NK-92 treated with Interleukin-12 subunit alpha and Interleukin-12 subunit beta, amount 100 ng/mL, for 24 hours (cell line): ENCODE results near the gene SLC10A3.
"Not testable (repeated sequence)": the region's sequence is repeated elsewhere in the genome, so short reads cannot be mapped to it uniquely, and the experiment has no call there.

ENCODE experiments used
- DNase-seq: peaks from one replicate; lab custom pipeline; 2025; lab: John Stamatoyannopoulos, UW

The SLC10A3 gene

GRCh38 chrX:154508384-154508745 lies 17.9 kb upstream of the SLC10A3 start:
- no peak for DNase-seq

GRCh38 chrX:154507673-154508383 lies 17.4 kb upstream of the SLC10A3 start:
- no peak for DNase-seq

- DNase-seq: no peak
Observed at GRCh38 chrX:154506483-154507332, 16.3 kb upstream of the SLC10A3 start.

DNA sequence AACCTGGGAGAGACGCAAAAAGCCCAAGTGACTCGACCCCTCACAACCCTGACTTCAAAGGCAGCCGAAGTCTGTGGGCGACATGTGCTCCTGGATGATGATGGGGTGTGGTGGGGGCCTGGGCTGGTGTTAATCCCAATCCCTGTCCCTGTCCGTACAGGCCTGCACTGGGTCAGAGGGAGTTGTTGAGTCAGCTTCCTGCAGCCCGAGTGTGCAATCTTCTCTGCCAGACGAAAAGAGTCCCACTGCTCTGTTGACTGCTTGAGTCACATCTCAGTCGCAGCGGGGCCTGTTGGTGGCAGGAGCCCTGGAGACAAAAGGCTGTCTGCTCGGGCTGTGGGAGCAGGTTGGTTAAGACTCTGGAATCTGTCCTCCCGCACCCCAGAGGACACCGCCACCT lies 15.3 kb upstream of the SLC10A3 start:
- no peak for DNase-seq

GRCh38 chrX:154502989-154503388 lies 12.6 kb upstream of the SLC10A3 start:
- no peak for DNase-seq

DNA sequence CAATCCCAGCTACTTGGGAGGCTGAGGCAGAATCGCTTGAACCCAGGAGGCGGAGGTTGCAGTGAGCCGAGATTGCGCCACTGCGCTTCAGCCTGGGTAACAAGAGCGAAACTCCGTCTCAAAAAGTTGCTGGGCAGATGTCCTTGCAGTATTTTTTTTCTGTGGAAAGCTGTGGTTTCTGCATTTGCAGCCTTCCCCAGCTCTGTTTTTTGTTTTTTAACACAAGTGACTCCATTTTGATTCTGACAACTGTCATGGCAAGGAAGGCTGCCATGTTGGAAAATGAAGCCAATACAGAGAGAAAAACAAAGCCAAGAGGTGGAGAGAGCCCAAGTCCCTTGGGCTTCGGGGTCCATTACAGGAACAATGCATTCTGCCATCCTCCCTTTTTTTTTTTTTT lies 11.7 kb upstream of the SLC10A3 start:
- DNase-seq: no peak

DNA sequence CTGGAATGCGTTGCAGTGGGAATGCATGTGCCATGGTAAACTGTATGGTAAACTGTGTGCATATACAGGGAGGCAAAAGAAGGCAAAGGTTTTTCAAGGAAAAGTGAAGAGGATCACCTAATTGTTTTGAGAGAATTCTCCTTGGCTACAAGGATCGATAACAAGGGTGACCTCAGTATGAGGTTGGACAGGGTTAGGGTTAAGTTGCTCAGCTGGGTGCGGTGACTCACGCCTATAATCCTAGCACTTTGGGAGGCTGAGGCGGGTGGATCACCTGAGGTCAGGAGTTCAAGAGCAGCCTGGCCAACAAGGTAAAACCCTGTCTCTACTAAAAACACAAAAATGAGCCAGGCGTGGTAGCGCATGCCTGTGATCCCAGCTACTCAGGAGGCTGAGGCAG lies 11.0 kb upstream of the SLC10A3 start:
- not testable (repeated sequence) for DNase-seq

- DNase-seq: not testable (repeated sequence)
Observed at GRCh38 chrX:154496591-154497137, 6.2 kb upstream of the SLC10A3 start.

DNA sequence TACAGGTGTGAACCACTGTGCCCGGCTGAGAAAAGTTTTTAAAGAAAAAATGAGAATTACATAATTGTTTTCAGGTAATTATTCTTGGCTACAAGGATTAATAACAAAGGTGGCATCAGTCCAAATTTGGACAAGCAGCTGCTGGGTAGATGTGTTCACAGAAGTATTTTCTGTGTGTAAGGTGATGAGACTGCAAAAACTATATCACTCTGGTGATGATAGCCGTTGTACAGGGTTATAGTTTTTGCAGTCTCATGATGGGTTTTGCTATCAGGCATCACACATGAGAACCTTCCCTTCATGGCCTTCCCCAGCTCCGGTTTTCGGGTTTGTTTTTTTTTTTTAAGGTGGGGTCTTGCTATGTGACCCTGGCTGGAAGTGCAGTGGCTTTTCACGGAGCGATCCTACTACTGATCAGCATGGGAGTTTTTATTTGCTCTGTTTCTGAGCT lies 5.1 kb upstream of the SLC10A3 start:
- DNase-seq: no peak

DNA sequence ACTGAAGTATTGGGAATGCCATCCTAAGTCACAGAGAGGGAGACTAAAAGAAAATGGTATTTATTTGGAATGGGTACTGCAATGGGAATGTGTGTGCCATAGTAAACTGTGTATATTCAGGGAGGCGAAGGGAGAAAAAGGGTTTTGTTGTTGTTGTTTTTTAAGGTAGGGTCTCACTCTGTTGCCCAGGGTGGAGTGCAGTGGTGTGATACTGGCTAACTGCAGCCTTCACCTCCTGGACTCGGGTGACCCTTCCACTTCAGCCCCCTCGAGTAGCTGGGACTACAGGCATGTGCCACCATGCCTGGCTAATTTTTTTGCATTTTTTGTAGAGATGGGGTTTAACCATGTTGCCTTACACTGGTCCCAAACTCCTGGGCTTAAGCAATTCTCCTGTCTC lies 4.3 kb upstream of the SLC10A3 start:
- DNase-seq: no peak

DNA sequence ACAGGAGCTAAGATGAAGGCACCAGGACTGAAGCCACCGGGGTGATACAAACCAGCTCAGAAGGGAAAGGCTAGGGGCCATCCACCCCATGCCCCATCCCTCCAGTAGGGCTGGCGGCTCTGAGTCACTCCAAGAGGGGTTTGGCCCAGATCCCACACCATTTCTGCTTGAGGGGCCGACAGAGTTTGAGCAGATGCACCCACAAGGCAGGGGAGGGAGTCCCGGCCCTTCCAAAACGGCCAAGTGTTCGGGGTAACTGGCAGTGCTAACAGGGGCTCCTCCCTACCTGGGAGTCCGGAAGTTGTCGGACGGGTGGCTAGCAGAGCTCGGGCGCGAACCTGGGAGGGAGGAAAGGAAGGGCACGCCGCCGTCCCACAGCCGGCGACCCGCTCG lies 412 bp downstream of the SLC10A3 start:
- peak; percentile 55 for DNase-seq

DNA sequence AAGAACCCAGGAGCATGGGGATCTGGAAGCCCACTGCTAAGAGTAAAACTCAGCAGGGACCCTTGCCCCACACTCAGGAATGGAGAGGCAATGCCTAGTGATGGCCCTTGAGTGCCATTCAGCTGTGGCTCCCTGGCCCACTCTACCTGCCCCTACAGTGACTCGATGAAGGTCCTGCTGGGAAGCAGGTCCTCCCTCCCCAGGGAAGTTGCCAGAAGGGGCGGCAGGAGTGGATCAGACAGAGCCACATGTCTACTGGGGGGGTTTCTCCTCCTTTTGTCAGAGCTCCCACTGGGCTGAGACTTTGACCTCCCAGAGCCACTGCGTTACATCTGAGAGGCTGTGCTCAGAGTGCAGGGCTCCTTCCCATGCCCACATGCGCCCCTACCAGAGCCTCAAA lies 1.2 kb downstream of the SLC10A3 start:
- no peak for DNase-seq

- no peak for DNase-seq
Observed at GRCh38 chrX:154488336-154489075, 1.9 kb downstream of the SLC10A3 start.

GRCh38 chrX:154487518-154488290 lies 2.7 kb downstream of the SLC10A3 start:
- no peak for DNase-seq

GRCh38 chrX:154486396-154487207 lies 3.8 kb downstream of the SLC10A3 start, which contains the start of gene UBL4A:
Gene UBL4A (minus strand): TSS chrX:154486615. CDS start chrX:154486584, 31 bp downstream.
- DNase-seq: peak; percentile 39

GRCh38 chrX:154486052-154486395 lies 4.4 kb downstream of the SLC10A3 start:
- no peak for DNase-seq

GRCh38 chrX:154485150-154486051 lies 5.0 kb downstream of the SLC10A3 start:
- no peak for DNase-seq

GRCh38 chrX:154484255-154485149 lies 5.9 kb downstream of the SLC10A3 start:
- DNase-seq: no peak

DNA sequence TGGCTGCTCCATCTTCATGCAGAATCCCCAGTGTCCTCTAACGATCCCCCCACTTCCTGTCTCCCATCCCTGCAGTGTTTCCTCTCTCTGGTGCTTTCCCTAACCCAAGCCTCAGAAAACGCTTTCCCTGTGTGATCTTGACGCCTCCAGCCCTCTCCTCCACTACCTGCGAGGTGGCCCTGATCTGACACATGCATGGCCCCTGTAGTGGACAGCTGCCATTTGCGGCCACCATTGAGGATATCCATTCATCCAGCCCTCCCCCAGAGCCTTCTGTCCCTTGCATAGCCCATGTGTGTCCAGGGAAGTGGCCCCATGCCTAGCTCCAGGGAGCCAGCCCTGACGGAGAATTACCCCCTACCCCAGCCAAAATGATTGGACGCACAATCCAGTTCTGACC lies 7.1 kb downstream of the SLC10A3 start:
- DNase-seq: no peak
